ENCODE data around the gene NFIL3.

DNA sequence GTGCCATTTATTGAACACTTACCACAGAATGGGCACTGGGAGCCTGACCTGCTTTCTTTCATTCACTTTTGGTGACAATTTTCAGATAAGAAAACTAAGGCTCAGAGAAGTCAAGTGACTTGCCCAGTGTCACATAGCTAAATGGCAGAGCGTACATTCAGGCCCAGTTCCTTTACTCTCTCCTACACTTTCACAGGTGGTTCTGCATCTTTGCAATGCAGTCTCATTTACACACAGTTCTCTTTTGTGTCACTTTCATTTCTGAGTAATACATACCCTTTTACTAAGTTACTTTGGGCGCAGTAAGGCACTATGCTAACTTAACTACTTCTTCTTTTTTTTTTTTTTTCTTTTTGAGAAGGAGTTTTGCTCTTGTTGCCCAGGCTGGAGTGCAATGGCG is 8.3 kb downstream of the NFIL3 start:
- TF ChIP-seq, protein P1, sequence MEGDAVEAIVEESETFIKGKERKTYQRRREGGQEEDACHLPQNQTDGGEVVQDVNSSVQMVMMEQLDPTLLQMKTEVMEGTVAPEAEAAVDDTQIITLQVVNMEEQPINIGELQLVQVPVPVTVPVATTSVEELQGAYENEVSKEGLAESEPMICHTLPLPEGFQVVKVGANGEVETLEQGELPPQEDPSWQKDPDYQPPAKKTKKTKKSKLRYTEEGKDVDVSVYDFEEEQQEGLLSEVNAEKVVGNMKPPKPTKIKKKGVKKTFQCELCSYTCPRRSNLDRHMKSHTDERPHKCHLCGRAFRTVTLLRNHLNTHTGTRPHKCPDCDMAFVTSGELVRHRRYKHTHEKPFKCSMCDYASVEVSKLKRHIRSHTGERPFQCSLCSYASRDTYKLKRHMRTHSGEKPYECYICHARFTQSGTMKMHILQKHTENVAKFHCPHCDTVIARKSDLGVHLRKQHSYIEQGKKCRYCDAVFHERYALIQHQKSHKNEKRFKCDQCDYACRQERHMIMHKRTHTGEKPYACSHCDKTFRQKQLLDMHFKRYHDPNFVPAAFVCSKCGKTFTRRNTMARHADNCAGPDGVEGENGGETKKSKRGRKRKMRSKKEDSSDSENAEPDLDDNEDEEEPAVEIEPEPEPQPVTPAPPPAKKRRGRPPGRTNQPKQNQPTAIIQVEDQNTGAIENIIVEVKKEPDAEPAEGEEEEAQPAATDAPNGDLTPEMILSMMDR (IDR thresholded peaks at IDR 0.05), result no peak
- TF ChIP-seq POLR2AphosphoS5 (IDR thresholded peaks at IDR 0.05), result no peak
- TF ChIP-seq POLR2A (IDR thresholded peaks at IDR 0.05), result no peak
